Cerebellar cortex (tissue), 1 donor: ENCODE measurements around the gene BIVM.
"Not testable (repeated sequence)": the region's sequence is repeated elsewhere in the genome, so short reads cannot be mapped to it uniquely, and the experiment has no call there.

Experiments
- DNase-seq: peaks from one replicate; pipeline ENCODE4 v3.0.0-alpha.2; 2015; ENCODE audit warnings: low spot score

Gene BIVM, protein sequence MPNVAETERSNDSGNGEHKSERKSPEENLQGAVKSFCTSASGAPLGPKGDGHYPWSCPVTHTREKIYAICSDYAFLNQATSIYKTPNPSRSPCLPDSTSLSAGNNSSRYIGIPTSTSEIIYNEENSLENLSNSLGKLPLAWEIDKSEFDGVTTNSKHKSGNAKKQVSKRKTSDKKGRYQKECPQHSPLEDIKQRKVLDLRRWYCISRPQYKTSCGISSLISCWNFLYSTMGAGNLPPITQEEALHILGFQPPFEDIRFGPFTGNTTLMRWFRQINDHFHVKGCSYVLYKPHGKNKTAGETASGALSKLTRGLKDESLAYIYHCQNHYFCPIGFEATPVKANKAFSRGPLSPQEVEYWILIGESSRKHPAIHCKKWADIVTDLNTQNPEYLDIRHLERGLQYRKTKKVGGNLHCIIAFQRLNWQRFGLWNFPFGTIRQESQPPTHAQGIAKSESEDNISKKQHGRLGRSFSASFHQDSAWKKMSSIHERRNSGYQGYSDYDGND

GRCh38 chr13:102798581-102799425 is at the start of gene BIVM, which contains the start of gene POGLUT2:
Gene BIVM (plus strand): TSS chr13:102799119. CDS start chr13:102807268, 8,149 bp downstream.
Gene POGLUT2 (minus strand): TSS chr13:102798976. CDS start chr13:102798670, 306 bp downstream.
- peak; percentile 96 for DNase-seq

DNA sequence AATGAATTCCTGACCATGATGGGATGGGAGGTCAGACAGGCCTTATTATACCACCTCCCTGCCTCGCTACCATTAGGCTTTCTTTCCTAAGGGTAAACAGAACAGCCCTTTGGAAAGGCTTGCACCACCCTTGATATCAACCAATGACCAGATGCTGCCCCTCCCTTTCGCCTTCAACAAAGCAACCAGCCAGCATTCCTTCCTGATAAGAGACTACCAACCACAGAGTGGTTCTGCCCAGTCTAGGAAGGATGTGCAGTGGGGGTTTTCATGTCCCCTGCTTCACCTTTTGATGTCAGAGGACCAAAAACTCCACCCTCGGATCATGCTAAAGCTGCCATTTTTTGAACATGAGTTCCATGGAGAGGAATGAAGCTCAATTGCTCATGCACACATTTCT is 47.0 kb upstream of the BIVM start:
- DNase-seq: no peak

DNA sequence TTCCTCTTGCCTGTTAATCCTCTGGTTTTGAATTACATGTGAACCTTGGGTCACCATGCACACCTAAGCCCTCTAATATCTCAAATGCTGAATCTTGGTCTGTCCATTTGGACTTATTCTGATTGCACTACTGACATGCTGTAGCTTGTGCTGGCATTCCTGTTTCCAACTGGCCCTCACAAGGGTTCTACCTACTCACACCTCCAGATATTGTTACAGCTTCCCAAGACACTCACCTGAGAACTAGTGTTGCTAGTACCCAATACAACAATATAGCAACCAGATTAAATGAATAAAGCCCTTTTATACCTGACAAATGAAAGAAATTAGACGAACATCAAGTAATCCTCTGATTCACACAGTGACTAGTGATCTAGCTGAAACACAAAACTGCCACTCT is 41.9 kb upstream of the BIVM start:
- no peak for DNase-seq

DNA sequence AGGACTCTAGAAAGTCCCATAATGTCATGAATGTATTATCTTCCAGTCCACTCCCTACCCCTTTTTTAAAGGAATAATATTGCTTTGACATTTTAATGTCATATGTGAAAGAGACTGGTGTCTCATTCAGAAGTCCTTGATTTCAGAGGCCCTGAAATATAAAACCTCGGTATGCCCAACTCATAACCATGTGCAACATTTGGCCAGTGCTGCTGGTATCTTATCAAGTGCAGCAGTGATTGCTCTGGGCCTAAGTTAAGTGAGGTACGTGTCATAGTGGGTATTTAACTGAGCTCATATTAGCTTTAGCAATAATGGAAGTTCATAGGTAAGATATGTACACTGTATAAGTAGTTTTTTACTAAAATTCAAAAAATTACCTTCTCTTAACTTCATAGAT is 40.1 kb upstream of the BIVM start:
- no peak for DNase-seq

DNA sequence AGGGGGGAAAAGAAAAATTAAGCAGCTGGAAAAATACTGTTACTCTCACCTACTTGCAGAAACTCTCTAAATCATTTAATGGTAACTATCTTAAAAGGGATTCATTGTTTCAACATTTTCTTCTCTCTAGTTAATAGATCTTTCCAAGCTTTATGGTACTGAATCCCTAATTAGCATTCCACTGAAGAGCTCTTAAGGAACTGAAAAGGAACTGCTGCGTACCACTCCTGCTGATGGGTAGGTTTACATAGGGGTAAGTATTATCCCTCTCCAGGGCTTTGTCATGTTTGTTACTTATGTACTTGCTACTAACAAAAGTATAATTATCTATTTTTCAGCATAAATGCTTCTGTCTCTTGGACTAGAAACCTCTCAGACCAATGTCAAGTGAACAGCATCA is 37.8 kb upstream of the BIVM start:
- no peak for DNase-seq

DNA sequence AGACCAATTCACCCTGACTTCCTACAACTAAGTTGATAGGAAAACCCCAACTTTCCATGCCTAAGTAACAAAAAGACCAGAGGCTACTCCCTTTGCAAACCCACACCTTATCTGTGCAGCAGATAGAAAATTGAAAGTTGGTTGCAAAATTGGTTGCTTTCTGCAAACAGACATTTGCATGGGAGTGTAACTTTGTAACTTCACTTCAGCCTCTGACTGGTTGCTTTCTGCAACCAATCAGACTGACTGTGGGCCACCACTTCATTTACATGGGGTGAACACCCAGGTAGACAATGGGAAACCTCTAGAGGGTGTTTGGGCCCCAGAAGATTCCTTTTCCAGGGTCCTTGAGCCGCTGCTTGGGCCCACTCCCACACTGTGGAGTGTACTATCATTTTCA is 35.2 kb upstream of the BIVM start:
- DNase-seq: no peak

DNA sequence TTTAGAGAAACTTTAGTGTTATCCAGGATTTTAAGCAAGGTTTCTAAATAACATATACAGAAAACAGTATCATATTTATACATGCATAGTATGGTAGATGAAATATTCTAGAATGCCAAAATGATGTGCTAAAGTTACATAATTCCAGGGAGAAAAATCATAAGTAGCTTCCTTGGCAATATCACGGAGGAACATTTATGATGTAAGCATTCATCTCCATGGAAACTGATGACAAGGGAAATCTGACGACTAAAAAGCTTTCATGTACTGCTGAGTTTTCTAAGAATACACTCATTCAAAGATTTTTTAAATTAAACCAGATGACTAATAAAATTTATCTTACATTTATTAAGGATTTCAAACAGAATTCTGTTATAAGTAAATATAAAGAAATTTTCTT is 30.0 kb upstream of the BIVM start:
- no peak for DNase-seq

- DNase-seq: no peak
Observed at GRCh38 chr13:102769679-102770078, 29.2 kb upstream of the BIVM start.

- no peak for DNase-seq
Observed at GRCh38 chr13:102770435-102770834, 28.5 kb upstream of the BIVM start.

GRCh38 chr13:102771298-102772041 is 27.4 kb upstream of the BIVM start:
- DNase-seq: no peak

DNA sequence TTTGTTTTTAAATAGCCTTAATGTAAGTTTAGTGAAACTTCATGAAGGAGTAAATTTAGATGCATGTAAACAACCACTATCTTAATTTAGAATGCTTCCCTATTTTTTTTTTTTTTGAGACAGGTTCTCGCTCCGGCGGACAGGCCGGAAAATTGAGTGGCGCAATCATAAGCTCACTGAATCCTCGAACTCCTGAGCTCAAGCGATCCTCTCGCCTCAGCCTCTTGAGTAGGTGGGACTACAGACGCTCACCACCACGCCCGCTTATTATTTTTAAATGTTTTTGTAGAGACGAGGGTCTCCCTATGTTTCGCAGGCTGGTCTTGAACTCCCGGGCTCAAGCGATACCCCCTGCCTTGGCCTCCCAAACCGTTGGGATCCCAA is 26.9 kb upstream of the BIVM start:
- DNase-seq: no peak

GRCh38 chr13:102773441-102774213 is 25.3 kb upstream of the BIVM start, which contains the start of gene TEX30:
Gene TEX30 (minus strand): TSS chr13:102773786. CDS start chr13:102770026, 3,760 bp downstream.
- peak; percentile 73 for DNase-seq

DNA sequence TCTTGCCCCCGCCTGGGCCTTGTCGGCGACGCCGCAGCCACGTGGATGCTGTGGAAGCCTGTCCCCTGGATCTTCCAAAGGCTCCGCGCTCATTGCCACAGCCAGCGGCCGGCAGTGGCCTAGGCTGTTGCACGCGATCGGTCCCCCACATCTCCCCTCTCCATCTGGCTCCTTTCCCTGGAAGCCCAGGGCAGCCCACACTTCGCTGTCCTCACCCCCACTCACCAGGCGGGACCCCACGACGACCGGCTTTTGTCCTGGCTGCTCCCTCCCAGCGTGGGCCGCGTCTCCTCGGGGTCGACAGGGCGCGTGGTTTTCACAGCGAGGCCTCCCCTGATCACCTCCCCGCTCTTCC is 24.7 kb upstream of the BIVM start:
- DNase-seq: no peak

DNA sequence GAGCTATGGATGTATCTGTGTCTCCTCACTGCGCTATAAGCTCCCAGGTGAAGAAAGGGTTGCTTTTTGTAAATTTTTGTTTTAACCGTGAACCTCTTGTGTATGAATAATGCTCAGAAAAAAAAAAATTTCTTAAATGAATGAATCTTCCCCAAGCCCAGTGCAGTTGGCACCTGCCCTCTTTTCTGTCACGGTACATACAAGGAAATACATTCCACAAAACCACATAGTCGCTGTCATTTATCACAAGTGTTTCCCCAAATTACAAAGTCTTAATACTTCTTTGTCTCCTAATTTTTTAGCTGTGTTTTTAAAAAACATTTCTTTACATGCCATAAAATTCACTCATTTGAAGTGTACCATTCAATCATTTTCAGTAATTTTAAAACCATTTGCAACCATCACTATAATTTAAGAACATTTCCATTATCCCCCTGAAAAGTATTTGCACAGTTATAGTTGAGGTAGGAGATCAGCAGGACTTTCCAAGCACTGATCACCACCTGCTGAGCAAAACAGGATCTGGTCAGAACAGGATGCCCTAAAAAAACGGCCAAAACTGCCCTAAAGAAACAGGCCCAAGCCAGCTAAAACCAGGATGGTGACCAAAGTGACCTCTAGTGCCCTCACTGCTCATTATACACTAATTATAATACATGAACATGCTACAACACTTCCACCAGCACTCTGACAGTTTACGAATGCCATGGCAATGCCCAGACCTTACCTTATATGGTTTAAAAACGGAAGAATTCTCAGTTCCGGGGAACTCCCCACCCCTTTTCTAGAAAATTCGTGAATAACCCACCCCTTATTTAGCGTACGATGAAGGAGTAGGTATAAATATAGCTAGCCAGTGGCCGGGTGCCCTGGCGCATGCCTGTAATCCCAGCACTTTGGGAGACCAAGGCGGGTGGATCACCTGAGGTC is 24.1 kb upstream of the BIVM start:
- no peak for DNase-seq

DNA sequence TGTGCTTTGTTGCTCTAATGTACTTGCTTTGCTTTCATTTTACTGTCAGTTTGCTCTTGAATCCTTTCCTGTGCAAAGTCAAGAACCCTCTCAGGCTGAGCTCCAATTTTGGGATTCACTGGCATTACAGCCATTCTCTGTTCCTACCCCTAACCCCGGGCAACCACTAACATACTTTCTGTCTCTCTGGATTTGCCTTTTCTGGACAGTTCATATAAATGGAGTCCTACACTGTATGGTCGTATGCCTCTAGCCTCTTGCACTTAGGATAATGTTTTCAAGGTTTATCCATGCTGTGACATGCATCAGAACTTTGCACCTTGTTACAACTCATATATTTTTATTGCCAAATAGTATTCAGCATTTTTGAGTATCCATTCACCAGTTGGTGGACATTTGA is 22.6 kb upstream of the BIVM start:
- no peak for DNase-seq

DNA sequence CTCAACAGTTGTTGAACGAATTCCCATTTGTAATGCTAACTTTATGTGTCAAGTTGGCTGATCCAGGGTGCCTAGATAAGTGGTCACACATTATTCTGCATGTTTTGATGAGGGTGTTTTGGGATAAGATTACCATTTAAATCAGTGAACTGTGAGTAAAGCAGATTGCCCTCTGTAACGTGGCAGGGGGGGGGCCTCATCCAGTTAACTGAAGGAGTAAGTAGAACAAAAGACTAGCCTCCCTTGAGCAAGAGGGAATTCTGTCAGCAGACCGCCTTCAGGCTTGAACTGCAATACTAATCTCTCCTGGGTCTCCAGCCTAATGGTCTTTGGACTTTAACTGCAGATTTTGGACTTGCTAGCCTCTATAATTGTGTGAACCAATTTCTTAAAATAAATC is 21.2 kb upstream of the BIVM start:
- no peak for DNase-seq

DNA sequence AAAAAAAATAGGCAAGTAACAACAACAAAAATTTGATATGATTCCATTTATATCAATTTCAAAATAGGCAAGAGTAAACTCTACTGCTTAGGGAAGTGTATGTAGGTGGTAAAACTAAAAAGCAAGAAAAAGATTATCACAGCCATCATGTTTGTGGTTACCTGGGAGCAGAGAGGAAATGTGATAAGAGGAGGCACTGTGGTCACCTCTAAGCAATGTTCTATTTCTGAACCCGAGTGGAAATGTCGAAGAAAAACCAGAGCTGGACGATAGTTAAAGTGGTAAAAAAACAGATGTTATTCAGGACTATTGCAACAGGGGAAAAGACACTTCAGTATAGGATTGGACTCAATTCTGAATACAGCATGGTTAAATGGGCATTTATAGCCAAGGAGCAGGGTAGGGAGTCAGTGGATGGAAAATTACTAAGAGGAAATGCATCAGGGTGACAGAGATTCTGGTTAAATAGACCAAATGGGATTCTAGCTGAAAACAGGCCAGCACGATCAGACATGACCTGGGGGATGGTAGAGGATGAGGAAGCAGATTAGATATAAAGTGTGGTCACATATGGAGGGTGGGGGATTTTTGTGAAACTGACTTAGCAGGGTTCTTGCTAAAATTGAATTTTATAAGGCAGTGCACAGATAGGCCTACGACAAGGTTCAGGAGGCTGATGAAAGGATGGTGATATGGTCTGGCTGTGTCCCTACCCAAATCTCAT is 19.3 kb upstream of the BIVM start:
- DNase-seq: no peak

DNA sequence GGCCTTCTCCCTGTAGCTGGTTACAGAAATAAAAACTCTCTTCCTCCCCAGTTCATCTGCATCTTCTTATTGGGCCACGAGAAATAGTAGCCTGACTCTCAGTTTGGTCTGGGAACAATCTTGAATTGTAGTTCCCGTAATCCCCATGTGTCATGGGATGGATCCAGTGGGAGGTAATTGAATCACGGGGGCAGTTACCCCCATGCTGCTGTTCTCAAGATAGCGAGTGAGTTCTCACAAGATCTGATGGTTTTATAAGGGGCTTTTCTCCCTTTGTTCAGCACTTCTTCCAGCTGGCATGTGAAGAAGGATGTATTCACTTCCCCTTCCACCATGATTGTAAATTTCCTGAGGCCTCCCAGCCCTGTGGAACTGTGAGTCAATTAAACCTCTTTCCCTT is 18.3 kb upstream of the BIVM start:
- not testable (repeated sequence) for DNase-seq

GRCh38 chr13:102781591-102781990 is 17.3 kb upstream of the BIVM start:
- DNase-seq: no peak

DNA sequence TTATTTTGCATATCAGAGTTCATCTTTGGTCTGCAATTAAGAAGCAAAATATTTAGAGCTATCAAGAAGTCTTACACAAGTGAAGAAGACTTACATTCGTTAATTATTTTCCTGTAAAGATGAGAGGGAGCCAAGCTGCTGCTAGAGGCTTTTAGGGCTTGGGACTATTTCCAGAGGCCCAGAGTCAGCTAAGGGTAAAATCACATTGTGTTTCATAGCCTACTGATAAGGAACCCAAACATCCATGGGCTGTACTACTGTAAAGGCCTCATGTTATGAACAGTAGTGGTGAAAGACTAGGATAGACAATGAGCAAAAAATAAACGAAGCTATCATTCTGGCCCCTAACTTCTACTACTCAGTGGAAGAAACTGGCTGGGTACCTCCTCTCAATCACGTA is 14.4 kb upstream of the BIVM start:
- no peak for DNase-seq
